CD4-positive, alpha-beta T cell treated with Interleukin-4 for 1 hour (primary cell): ENCODE results near the gene PLXNB2.
"Not testable (repeated sequence)": the region's sequence is repeated elsewhere in the genome, so short reads cannot be mapped to it uniquely, and the experiment has no call there.

Experiments used
- DNase-seq, 2 donors: peaks; one replicate each; pipeline ENCODE4 v3.0.0-alpha.2; 2020 to 2022

PLXNB2 gene

DNA sequence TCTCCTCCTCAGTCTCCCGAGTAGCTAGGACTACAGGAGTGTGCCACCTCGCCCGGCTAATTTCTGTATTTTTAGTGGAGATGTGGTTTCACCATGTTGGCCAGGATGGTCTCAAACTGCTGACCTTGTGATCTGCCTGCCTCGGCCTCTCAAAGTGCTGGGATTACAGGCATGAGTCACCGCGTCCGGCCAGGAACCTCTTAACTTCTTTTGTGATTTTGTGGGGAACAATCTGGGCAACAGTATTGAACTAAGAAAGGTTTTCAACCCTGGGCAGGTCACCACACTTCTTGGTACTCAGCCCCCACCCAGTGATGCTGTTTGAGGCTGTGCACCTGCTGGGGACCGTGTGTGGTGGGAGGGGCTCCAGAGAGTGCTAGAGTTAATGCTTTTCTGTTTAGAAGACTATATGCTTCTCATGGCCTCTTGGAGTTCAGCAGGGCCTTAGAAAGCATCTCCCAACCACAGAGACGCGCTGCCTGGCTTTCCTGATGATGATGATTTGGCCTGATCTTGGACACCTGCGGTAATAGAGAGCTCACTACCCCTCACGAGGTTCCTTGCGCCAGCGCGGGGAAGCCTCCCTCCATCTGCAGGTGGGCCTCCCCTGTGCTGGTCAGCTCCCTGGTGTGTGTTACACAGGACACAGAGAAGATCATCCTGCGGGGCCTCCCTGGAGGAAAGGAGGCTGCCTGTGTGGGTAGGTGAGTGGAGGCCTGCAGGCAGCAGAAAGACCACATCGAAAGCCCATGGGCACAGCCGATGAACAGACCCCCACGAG, 18.2 kb upstream of the PLXNB2 start:
- no peak for DNase-seq

DNA sequence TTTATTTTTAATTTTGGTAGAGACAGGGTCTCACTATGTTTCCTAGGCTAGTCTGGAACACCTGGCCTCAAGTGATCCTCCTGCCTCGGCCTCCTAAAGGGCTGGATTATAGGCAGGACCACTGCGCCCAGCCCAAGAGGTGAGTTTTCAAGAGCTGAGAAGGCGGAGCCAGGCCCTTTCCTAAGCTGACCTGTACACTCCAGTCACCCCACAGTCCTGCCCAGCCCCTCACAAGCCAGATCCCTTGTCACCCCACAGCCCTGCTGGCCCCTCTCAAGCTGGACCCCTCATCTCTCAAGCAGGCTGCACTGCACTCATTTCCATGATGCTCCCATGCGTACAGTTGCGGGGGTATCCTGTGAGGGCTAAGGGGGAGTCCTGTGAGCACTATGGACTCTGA, 16.5 kb upstream of the PLXNB2 start:
- DNase-seq, result no peak

DNA sequence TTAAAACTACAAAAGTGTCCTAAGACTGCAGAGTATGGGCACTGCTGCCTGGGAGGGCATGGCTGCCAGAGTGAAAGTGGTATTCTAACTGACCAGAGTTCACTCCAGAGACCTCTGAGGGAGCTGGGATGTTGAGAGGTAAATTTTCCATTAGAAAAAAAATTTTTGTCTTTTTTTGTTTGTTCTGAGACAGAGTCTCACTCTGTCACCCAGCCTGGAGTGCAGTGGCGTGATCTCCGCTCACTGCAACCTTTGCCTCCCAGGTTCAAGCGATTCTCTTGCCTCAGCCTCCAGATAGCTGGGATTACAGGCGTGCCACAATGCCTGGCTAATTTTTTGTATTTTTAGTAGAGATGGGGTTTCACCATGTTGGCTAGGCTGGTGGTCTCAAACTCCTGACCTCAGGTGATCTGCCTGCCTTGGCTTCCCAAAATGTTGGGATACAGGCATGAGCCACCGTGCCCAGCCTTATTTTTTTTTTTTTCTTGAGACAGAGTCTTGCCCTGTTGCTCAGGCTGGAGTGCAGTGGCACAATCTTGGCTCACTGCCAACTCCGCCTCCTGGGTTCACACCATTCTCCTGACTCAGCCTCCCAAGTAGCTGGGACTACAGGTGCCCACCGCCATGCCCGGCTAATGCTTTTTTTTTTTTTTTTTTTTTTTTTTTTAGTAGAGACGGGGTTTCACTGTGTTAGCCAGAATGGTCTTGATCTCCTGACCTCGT, 15.1 kb upstream of the PLXNB2 start:
- DNase-seq, result not testable (repeated sequence)

DNA sequence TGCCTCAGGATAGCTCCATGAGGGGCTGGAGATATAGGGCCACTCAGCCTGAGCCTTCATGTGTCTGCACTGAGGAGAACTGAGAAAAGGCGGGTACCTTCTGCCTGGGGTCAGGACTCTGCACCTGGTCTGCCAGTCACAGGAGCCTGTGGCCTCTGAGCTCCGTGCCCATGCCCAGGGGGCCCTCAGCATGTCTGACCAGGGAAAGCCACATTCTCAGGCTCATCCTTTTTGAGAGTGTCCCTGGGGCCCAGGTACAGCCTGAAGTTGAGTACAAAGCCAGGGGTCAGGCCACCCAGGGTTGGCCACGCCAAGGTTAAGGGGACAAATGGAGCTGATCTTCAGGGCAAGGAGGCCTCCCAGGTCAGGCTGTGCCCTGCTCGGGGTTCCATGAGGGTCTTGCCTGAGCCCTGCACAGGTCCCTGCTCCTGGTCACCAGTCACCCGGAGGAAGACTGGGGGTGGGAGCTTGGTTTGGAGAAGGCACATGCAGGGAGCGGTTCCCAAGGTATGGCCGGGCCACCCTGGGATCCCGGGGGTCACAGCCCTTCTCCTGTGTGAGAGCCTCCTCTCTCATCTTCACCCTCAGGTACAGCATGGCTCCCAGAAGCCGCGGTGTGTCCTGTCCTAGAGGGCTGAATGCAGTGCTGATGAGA, 13.4 kb upstream of the PLXNB2 start:
- no peak for DNase-seq

DNA sequence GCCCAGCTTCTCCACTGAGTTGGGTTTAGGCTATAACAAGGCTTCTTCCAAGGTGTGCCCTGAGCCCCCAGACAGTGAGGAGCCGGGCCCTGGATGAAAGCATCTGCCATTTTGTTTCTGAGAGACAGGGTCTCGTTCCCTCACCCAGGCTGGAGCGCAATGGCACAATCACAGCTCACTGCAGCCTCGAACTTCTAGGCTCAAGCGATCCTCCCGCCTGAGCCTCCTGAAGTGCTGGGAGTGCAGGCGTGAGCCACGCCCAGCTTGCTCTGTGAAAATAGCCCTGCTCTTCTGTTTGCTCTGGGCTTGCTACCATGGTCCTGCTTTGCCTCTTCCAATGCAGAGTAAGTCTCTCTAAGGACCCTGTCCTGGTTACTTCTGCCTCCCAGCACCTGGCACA, 12.7 kb upstream of the PLXNB2 start:
- DNase-seq, result no peak

DNA sequence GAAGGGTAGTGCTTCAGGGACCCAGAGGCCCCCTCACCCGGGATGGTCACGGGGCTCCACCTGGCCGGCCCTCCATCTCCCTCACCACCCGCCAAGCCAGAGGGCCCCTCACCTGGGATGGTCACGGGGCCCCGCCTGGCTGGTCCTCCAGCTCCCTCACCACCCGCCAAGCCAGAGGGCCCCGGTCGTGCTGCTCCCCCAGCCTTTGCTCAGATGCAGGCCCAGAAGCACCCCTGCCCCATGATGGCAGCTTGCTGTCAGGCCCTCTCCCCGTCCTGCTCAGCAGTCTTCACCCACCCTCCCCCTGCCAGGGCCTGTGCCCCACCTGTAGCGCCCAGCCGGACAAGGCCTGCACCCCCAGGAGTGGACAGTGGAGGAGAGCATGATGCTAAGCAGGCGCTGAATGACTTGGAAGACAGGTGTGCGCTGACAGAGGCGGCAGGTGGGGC, 12.1 kb upstream of the PLXNB2 start:
- no peak for DNase-seq

DNA sequence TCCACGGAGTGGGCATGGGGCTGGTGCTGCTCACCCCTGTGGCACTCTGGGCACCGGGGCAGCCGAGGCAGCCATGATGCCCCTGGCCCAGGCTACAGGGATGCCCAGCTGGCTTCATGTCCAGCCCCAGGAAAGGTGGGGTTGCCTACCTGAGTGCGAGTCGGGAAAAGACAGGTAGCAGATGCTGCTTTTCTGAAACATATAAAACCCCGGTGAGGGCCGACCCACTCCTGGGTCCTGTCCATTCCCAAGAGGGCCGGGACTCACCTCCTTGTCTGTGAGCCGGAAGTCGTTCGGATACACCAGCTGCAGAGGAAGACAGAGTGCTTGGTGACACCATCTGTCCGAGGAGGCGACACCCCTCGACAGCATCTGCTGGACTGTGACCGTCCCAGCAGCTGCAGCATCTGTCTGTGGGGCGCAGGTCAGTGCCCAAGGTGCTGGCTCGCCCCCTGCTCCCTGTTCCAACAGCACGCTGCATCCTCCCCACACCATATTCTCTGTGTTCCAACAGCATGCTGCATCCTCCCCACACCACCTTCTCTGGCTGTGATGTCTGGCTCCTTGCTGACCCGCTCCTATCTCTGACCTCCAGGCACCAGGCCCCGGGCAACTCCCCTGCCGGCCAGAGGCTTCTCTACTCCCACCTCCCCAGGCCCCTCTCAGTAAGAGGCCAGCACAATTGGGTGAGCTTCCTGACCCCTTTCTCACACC, 11.4 kb upstream of the PLXNB2 start:
- DNase-seq, result no peak

DNA sequence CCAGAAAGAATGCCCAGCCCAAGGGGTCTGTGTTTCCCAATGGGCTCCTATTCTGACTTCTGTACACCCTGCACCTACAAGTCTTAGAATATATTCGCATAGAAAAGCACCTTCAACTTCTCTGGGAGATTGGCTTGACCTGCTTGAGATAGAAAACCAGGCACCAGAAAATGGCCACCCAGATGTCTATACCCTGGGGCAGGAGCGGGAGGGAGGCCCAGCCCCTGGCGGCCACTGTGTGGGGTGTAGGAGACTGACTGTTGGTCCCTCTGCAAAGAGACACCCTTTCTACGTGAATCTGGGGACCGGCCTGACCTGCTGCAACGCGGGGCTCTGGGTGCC, 10.9 kb upstream of the PLXNB2 start:
- no peak for DNase-seq

DNA sequence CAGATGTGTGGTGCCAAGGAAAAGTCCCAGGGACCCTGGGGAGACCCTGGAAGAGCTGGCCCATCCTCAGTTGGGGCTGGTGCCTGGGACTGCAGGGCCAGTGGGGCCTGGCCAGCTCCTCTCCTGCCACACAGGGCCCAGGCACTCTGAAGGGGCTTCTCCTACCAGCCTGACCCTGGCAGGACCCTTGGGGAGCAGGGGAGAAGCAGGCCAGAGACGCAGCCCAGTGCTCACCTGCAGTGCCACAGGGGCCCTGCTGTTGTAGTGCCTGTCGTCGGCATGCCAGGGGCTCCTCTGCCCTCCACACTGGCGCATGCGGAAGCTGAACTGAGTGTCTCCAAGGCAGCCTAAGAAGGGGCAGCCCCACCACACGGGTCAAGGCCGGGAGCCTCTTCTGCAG, 10.2 kb upstream of the PLXNB2 start:
- no peak for DNase-seq

DNA sequence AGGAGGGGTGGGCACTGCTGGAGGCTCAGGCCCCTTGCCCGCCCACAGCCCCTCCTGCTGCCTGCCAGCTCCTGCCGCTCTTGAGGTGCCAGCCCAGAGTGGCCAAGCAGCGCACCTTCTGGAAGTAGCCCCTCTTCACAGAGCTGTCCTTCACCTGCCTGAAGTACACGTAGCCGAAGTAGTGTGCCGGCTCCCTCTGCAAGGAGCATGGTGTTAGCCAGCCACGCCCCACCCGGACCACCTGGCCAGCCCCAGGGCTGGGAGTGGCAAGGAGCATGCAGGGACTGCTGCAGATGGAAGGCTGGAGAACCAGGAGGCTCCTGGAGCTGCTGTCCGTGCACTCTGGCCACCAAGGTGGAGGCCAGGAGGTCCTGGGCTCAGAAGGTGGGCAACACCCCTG, 9.7 kb upstream of the PLXNB2 start:
- DNase-seq, result no peak

DNA sequence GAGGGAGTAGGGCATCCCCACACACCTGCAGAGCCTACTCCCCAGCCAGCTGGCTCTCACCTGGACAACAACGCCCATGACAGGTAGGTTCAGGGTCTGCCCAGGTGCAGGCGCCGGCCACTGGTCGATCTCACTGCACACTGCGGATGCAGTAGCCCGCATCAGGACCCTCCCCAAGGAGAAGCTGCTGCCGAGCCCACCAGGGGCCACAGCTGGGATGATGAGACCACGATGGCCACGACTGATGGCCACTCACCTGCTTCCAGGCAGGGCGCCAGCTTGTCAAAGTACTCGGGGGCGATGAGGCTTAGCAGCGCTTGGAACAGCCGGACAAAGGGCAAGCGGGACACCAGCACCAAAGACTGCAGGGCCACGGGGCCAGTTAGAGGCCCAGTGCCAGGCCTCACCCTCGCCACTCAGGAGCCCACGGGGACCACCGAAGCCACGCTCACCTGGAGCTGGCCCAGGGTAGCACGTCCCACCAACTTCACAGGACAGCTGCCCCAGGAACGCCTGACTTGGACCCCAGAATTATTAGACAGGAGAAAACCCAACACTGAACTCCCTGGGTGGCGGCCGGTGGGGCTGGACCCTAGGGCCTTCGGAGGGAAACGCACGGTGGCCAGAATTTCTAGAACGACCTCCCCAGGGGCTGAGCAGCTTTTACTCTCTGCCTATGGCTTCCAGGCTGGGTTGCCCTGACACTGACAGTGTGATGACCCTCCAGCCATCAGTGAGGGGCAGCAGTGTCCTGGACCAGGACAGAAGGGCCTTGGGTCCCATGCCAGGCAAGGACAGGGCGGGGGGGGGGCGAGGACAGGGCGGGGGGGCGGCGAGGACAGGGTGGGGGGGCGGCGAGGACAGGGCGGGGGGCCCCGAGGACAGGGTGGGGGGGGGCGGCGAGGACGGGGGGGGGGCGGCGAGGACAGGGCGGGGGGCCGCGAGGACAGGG, 8.9 kb upstream of the PLXNB2 start:
- DNase-seq, result no peak

DNA sequence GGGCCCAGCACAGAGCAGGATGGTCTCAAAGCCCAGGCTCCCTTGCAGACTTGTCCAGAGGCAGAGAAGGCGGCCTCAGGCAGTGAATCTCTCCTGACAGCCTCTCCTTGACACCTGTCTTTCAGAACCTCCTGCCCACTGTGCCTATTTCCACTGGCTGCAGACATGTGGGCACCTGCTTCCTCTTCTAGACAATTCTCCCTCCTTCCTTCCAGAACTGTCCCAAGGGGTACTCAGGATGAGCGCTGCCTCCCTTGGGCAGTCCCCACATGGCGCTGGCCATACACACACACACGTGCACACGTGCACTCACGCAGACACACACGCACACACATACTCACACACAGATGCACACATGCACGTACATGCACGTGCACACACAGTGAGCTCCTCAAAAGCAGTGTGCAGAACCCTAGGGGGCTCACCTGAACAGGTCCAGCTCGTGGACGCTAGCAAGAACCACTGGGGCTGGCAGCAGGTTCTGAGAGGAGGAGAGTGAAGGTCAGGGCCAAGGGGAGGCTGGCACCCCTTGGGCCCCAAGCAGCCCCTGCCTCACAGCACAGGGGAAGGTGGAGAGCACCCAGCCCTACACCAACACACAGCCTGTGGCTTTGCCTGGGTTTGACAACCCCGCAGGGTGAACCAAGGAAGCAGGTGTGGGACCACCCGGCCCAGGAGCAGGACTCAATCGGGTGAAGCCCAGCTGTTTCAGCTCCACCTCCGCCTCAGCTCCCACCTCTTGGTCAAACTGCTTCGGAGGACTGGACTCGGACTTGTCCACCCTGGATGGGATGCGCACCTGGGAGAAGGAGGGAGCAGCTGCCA, 8.1 kb upstream of the PLXNB2 start:
- no peak for DNase-seq

DNA sequence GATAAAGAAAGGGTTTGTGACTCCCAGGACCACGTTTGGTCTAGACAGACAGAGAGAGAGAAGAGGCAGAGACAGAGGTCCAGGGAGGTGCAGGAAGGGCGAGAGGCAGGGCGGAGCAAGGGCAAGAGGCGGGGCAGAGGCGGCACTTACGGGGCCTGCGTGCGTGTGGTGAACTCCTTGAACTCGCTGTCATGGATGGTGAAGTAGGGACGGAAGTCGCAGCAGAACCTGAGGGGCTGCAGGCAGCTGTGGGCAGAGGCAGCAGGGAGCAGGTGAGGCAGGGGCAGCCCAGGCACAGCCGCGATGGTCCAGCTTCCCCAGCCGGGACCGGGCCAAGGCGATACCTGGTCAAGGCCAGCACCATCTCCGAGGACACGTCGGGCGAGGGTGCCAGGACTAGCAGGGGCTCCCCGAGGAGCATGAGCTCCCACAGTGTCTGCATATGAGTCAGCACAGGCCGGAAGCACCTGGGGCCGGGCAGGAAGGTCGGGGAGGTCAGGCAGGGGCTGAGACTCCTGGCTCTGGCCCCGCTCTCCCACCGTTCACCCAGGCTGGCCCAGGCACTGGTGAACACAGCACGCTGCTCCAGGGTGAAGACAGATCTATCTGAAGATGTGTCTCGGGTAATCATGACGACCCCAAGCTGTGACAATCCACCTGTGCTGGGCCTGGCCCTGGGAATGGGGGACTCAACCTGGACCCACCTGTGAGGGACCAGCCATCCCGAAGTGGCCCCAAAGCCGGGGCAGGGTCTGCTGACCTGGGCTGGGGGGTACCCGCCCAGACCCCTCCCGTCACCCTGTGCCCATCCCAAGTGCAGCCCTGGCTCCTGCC, 7.2 kb upstream of the PLXNB2 start:
- peak; percentile 77 to 81 for DNase-seq

DNA sequence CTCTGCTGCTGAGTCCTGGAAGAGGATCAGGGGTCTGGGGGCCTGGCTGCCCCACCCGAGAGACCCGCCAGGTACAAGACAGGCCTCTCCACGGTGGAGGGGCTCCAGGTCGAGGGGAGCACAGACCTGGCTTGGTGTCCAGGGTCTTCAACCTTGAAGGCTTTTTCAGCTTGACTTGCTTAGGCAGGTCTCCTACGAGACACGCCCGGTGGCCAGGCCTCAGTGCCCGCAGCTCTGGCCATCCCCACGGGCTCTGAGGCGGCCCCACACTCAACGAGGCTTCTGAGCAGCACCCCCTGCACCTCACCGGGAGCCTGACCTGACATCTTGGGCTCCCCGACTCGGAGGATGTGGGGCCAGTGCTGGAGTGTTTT, 6.6 kb upstream of the PLXNB2 start:
- no peak for DNase-seq

DNA sequence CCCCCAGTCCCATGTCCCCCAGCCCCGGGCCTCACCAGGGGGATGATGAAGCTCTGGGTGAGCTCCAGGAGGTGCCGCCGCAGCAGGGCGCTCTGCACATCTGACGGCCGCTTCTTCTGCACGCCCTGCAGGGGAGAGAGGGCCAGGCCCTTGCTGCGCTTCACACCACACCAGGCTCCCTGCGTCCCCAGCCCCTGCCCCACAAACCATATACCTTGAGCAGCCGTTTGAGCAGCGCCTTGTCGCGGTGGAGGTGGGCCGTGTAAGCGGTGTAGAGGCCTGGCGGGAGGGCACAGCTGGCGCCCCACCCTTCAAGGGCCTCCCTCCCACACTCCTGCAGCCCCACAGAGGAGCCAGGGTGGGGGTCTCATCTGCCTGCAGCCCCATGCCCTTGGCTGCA, 6.2 kb upstream of the PLXNB2 start:
- no peak for DNase-seq

DNA sequence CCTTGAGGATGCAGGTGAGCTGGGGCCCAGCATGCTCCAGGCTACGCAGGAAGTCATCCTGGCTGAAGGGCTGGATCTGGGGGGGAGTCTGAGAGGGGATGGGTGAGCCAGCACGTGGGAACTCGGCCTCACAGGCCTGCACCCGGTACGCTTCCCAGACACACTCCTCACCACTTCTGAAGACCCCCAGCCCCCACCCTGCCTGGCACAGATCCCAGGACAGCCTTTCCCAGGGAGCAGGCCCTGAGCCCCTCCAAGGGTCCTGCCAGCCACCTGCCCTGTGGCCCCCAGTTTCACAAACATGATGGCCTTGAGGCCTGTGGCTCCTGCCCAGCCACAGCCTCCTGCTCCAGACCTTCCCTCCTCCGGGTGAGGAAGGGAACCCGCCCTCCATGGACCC, 5.6 kb upstream of the PLXNB2 start:
- no peak for DNase-seq

DNA sequence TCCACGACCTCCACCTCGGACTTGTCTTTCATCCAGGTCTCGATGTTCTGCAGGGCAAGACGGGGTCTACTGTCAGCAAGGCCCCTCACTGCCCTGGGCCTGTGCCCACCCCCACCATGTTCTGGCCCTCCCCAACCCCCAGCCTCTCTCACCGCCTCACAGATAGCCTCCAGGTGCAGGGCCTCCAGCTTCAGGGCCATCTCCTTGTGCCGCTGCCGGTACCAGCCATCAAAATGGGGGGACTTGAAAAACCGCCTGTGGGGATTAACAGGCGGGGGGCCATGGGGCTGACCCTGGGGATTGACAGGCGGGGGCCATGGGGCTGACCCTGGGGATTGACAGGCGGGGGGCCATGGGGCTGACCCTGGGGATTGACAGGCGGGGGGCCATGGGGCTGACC, 4.9 kb upstream of the PLXNB2 start:
- DNase-seq, result no peak

DNA sequence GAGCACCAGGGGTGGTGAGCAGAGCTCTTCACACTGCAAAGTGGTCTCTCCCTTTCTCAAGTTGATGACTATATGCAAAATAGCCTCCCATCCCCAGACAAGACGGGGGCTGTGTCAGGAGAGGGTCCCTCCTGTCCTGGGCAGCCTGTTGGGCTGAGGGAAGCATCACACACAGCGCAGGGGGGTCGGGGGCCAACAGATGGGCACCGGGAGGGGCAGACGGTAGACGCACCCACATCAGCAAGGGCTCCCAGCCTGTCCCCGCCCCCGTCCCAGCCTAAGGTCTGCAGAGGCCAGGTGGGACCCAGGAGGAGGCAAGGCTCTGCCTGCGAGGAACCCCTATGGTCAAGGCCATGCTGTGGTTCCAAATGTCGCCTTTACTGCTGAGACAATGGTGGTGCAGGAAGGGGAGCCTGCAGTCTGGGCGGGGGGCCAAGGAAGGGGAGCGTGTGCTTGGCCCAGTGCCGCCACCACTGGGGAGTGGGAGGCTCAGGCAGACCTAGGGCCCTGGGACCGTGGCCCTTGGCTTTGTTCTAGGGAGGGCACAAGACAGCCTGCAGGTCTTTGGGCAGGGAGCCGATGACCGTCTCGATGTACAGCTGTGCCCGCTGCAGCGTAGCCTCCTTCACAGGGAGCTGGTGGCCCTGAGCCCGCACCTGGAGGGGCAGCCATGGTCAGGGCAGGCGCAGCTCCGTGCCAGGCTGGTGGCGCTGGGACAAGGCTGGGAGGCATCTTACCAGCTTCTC, 4.3 kb upstream of the PLXNB2 start:
- no peak for DNase-seq

DNA sequence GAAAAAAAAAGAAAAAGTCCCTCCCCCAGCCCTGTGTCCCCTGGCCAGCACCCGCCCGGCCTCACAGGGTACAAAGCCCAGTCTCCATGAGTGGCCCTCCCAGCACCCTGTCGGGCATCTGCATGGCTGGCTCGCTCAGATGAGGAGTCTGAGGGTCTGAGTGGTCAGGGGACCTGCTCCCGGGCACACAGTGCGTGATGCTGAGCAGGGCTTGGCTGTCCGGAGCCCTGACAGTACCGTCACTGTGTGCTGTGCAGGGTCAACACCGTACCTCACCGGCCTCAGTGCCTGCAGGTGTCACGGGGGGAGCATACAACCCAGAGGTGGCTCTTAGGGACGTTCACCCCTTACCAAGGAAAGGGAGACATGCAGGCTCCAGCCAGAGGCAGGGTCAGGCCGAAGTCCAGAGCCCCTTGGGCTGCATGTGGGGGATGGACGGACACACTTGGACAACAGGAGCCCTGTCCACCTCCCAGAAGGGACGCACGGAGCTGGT, 3.6 kb upstream of the PLXNB2 start:
- no peak for DNase-seq
